Measurements from ENCODE around the gene OLFML1.

- TF ChIP-seq POLR2A (IDR thresholded peaks at IDR 0.05; ENCODE audit: insufficient read depth in 1 of 2, low read depth in 2 of 2, low read length in 2 of 2) (no peak), THAP8 (CRISPR knock-in tag; IDR thresholded peaks at IDR 0.05; ENCODE audit: borderline replicate concordance) (no peak), RAD51 (IDR thresholded peaks at IDR 0.05; ENCODE audit: borderline replicate concordance) (no peak)
Observed at GRCh38 chr11:7531011-7531410, 45.7 kb downstream of the OLFML1 start.

Data from HepG2 (cell line).